SK-N-SH (cell line): ENCODE results near the gene GRK3.

Experiments used
- GABPA ChIP-seq: IDR thresholded peaks from 2 replicates; pipeline ENCODE4 v1.4.0; 2012; ENCODE audit warnings: low read depth, mild to moderate bottlenecking
- TF ChIP-seq, protein P1 (sequence below): fragments of 200-600 bp; sonication (generic); IDR thresholded peaks from 2 replicates; pipeline ENCODE4 v1.6.1; 2017; ENCODE audit warnings: antibody characterized with exemption, mild to moderate bottlenecking, moderate library complexity
- TF ChIP-seq, protein P2 (sequence below): fragments of 150-350 bp; IDR thresholded peaks from 2 replicates; pipeline ENCODE4 v1.6.1; 2016; ENCODE audit warnings: mild to moderate bottlenecking, low read depth, low read length

DNA sequence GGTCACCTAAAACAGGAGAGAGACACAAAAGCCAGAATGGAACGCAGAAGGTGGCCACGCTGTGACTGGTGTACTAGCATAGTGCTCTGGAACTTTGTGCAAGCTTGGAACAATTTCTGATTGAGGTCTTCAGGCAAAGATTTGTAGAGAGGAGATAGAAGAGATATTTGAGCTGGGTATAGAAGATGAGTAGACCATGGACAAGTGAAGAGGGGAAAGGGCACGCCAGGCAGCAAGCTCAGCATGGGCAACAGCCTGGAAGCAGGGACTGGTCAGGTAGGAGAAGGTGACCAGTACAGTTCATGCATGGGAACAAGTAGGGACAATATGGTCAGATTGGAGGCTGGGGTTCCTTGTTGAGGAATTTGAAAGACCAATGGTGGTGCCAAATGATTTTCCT is 201.9 kb downstream of the GRK3 start:
- TF ChIP-seq, protein P1, sequence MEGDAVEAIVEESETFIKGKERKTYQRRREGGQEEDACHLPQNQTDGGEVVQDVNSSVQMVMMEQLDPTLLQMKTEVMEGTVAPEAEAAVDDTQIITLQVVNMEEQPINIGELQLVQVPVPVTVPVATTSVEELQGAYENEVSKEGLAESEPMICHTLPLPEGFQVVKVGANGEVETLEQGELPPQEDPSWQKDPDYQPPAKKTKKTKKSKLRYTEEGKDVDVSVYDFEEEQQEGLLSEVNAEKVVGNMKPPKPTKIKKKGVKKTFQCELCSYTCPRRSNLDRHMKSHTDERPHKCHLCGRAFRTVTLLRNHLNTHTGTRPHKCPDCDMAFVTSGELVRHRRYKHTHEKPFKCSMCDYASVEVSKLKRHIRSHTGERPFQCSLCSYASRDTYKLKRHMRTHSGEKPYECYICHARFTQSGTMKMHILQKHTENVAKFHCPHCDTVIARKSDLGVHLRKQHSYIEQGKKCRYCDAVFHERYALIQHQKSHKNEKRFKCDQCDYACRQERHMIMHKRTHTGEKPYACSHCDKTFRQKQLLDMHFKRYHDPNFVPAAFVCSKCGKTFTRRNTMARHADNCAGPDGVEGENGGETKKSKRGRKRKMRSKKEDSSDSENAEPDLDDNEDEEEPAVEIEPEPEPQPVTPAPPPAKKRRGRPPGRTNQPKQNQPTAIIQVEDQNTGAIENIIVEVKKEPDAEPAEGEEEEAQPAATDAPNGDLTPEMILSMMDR: no peak
- TF ChIP-seq, protein P2, sequence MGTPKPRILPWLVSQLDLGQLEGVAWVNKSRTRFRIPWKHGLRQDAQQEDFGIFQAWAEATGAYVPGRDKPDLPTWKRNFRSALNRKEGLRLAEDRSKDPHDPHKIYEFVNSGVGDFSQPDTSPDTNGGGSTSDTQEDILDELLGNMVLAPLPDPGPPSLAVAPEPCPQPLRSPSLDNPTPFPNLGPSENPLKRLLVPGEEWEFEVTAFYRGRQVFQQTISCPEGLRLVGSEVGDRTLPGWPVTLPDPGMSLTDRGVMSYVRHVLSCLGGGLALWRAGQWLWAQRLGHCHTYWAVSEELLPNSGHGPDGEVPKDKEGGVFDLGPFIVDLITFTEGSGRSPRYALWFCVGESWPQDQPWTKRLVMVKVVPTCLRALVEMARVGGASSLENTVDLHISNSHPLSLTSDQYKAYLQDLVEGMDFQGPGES: no peak
- TF ChIP-seq GABPA: no peak
